ENCODE measurements around the gene NAPA.

NAPA gene

GRCh38 chr19:47485210-47485609, 29.7 kb downstream of the NAPA start:
- no peak for DNase-seq

GRCh38 chr19:47483800-47484690, 30.8 kb downstream of the NAPA start, which contains the start of gene KPTN:
KPTN (minus strand) TSS chr19:47484219; CDS start chr19:47484160, 59 bp downstream.
- DNase-seq: peak; percentile 92

GRCh38 chr19:47483200-47483599, 31.7 kb downstream of the NAPA start:
- no peak for DNase-seq

GRCh38 chr19:47481460-47482052, 33.3 kb downstream of the NAPA start:
- DNase-seq: no peak

GRCh38 chr19:47480658-47481057, 34.2 kb downstream of the NAPA start:
- no peak for DNase-seq

- DNase-seq: no peak
Observed at GRCh38 chr19:47479701-47480503, 35.0 kb downstream of the NAPA start.

- no peak for DNase-seq
Observed at GRCh38 chr19:47476438-47476972, 38.4 kb downstream of the NAPA start.

GRCh38 chr19:47475465-47475864, 39.4 kb downstream of the NAPA start:
- no peak for DNase-seq

- no peak for DNase-seq
Observed at GRCh38 chr19:47473336-47473735, 41.5 kb downstream of the NAPA start.

GRCh38 chr19:47471733-47472457, 43.0 kb downstream of the NAPA start, which contains the start of gene SLC8A2:
SLC8A2 (minus strand) TSS chr19:47471893; CDS start chr19:47466403, 5,490 bp downstream.
- DNase-seq: no peak

GRCh38 chr19:47471381-47471732, 43.5 kb downstream of the NAPA start:
- no peak for DNase-seq

- no peak for DNase-seq
Observed at GRCh38 chr19:47470447-47471195, 44.2 kb downstream of the NAPA start.

- DNase-seq: no peak
Observed at GRCh38 chr19:47469719-47470118, 45.1 kb downstream of the NAPA start.

- DNase-seq: no peak
Observed at GRCh38 chr19:47469363-47469700, 45.5 kb downstream of the NAPA start.

GRCh38 chr19:47467914-47468313, 46.9 kb downstream of the NAPA start:
- no peak for DNase-seq

GRCh38 chr19:47465957-47466356, 48.9 kb downstream of the NAPA start:
- no peak for DNase-seq

- DNase-seq: no peak
Observed at GRCh38 chr19:47464675-47465419, 50.0 kb downstream of the NAPA start.

GRCh38 chr19:47461876-47462275, 53.0 kb downstream of the NAPA start:
- no peak for DNase-seq

GRCh38 chr19:47459477-47459876, 55.4 kb downstream of the NAPA start:
- DNase-seq: no peak

GRCh38 chr19:47458672-47459071, 56.2 kb downstream of the NAPA start:
- DNase-seq: no peak
